T-cell (primary cell): ENCODE data around the gene OSBPL10. TPM values are rescaled to one million over a fixed set of nuclear protein-coding genes. Genes with fewer than 3 reads are reported as not detected.

Source experiments
- ATAC-seq, 4 experiments: fragments of 200-7000 bp in 3 of 4; fragments of 150-1000 bp in 1 of 4; cut with Tn5 transposase; replicated peaks in 1 of 4; 1 replicate in 3 of 4; 2 replicates in 1 of 4; pipeline ENCODE4 v1.10.0; 2021; ENCODE audit warnings: moderate library complexity in 3 of 4, mild to moderate bottlenecking in 2 of 4, moderate number of reproducible peaks in 1 of 4
- CTCF ChIA-PET, 2 donors: fragments of 300-600 bp; sonication (Branson Sonifier 250); formaldehyde crosslinking; loops; one replicate each; lab custom pipeline; 2022; ENCODE audit warnings: antibody characterized with exemption in 2 of 2; lab: Charles Lee
- POLR2A ChIA-PET, 2 donors: fragments of 300-600 bp; sonication (Branson Sonifier 250); formaldehyde crosslinking; loops; one replicate each; lab custom pipeline; 2022; ENCODE audit warnings: antibody characterized with exemption in 2 of 2; lab: Charles Lee
- DNase-seq, 35 experiments: peaks; one replicate each; pipeline versions ENCODE4 v3.0.0 to v3.0.0-alpha.2; 2013 to 2023
- H3K27ac ChIP-seq: one replicate; pipeline ENCODE4 v1.5.1; 2013; ENCODE audit warnings: low read length
- H3K27me3 ChIP-seq, 2 experiments: replicated peaks in 1 of 2; 1 replicate in 1 of 2; 2 replicates in 1 of 2; pipeline versions ENCODE4 v1.6.1 to v1.7.0; 2013; ENCODE audit warnings: low read length in 1 of 2, mixed read lengths in 1 of 2; ENCODE audit not compliant: control insufficient read depth in 2 of 2, insufficient read depth in 2 of 2; ENCODE audit errors: extremely low read depth in 1 of 2
- H3K36me3 ChIP-seq, 2 donors: 1 replicate in 1 of 2; 2 replicates in 1 of 2; pipeline versions ENCODE4 v1.6.1 to v1.7.0; 2013; ENCODE audit warnings: low read length in 1 of 2; ENCODE audit not compliant: control insufficient read depth in 2 of 2, insufficient read depth in 1 of 2; ENCODE audit errors: extremely low read depth in 1 of 2
- H3K4me1 ChIP-seq, 2 experiments: 1 replicate in 1 of 2; 2 replicates in 1 of 2; pipeline versions ENCODE4 v1.6.1 to v1.7.0; 2013; ENCODE audit warnings: low read length in 2 of 2, mixed read lengths in 1 of 2; ENCODE audit not compliant: insufficient read depth in 2 of 2, control insufficient read depth in 1 of 2; ENCODE audit errors: extremely low read depth in 1 of 2
- H3K4me3 ChIP-seq, 2 donors: 1 replicate in 1 of 2; 2 replicates in 1 of 2; pipeline versions ENCODE4 v1.5.1 to v1.7.0; 2013; ENCODE audit warnings: mild to moderate bottlenecking in 2 of 2, low read length in 1 of 2, moderate library complexity in 1 of 2; ENCODE audit not compliant: control insufficient read depth in 1 of 2; ENCODE audit errors: extremely low read depth in 1 of 2
- H3K9me3 ChIP-seq: 2 replicates; pipeline ENCODE4 v1.7.0; 2013
- H3K27ac Mint-ChIP-seq, 2 donors: one replicate each; pipeline ENCODE4 v1.8.0; 2020 to 2021; ENCODE audit warnings: mild to moderate bottlenecking in 2 of 2, mixed read lengths in 2 of 2
- H3K27me3 Mint-ChIP-seq, 2 donors: one replicate each; pipeline ENCODE4 v1.8.0; 2021 to 2022; ENCODE audit warnings: mixed read lengths in 2 of 2
- H3K36me3 Mint-ChIP-seq: one replicate; pipeline ENCODE4 v1.8.0; 2021; ENCODE audit warnings: mixed read lengths
- H3K4me1 Mint-ChIP-seq, 3 donors: one replicate each; pipeline ENCODE4 v1.8.0; 2020 to 2022; ENCODE audit warnings: mixed read lengths in 3 of 3, mild to moderate bottlenecking in 1 of 3
- H3K4me3 Mint-ChIP-seq, 3 donors: one replicate each; pipeline ENCODE4 v1.8.0; 2020 to 2022; ENCODE audit warnings: mild to moderate bottlenecking in 3 of 3, mixed read lengths in 3 of 3, moderate library complexity in 3 of 3
- H3K9me3 Mint-ChIP-seq, 3 donors: one replicate each; pipeline ENCODE4 v1.8.0; 2020 to 2022; ENCODE audit warnings: mixed read lengths in 3 of 3
- WGBS: methylation state at CpG from one replicate; pipeline ENCODE4 v1.1.5; 2013; ENCODE audit warnings: missing lambda C conversion rate; ENCODE audit not compliant: insufficient coverage; 5-methylcytosine and 5-hydroxymethylcytosine counted together
- total RNA-seq, 35 experiments: library from RNA in 6 of 35; stranded (reverse) in 6 of 35; fragments of 120-200 nt in 1 of 35; gene quantifications; one replicate each; pipeline versions ENCODE4 v1.2.1 to v1.2.4 and lab custom pipeline; 2013 to 2026

Gene OSBPL10
- total RNA-seq, 5 donors from 2014 or later (not counting 1 experiment from before 2014, with no cell fraction given) = 0.77 to 10.4 (median 2.1) TPM

GRCh38 chr3:31765871-31766270, 215.2 kb downstream of the OSBPL10 start:
- Histone ChIP-seq H3K36me3 (no peaks in the 10 kb centered on the region), H3K9me3 (no peaks in the 10 kb centered on the region), H3K27ac (no peak overlapping the region), H3K4me1 (no peaks in the 10 kb centered on the region), H3K27me3 (no peaks in the 10 kb centered on the region), H3K4me3 (no peak overlapping the region)
- no peaks in the 10 kb centered on the region for H3K9me3 Mint-ChIP-seq
- CTCF ChIA-PET = interaction anchor here in 1 of 2 donors (0.6 to 2.1 kb wide), 3 partner anchors 129 to 995 kb away, joined by 3 to 10 read pairs (median 3); no protein-coding TSS in a partner anchor
- ATAC-seq (no peak), DNase-seq (no peak)
- H3K4me3 Mint-ChIP-seq = no peak overlapping the region
- POLR2A ChIA-PET = no interaction called here
- no peaks in the 10 kb centered on the region for H3K36me3 Mint-ChIP-seq
- H3K27ac Mint-ChIP-seq = no peak overlapping the region
- peaks cover 0 to 2% of the 10 kb centered on the region in 2 donors for H3K27me3 Mint-ChIP-seq
- no CpG with 5 or more reads among the region's 4 CpGs for whole genome bisulfite sequencing
- H3K4me1 Mint-ChIP-seq = peaks cover 2 to 5% (median 2%) of the 10 kb centered on the region in 3 donors

- CTCF ChIA-PET = interaction anchor here in 1 of 2 donors (0.8 kb wide), 1 partner anchor 20 kb away, joined by 3 read pairs; no protein-coding TSS in a partner anchor
- no peaks in the 10 kb centered on the region for H3K27me3 Mint-ChIP-seq
- DNase-seq (no peak), ATAC-seq (no peak)
- Histone ChIP-seq H3K9me3 (no peaks in the 10 kb centered on the region), H3K27me3 (no peaks in the 10 kb centered on the region), H3K4me3 (no peak overlapping the region), H3K36me3 (no peaks in the 10 kb centered on the region), H3K4me1 (no peaks in the 10 kb centered on the region), H3K27ac (no peak overlapping the region)
- no peaks in the 10 kb centered on the region for H3K36me3 Mint-ChIP-seq
- H3K9me3 Mint-ChIP-seq = no peaks in the 10 kb centered on the region
- no peak overlapping the region for H3K27ac Mint-ChIP-seq
- H3K4me1 Mint-ChIP-seq = peaks cover 0 to 2% (median under 1%) of the 10 kb centered on the region in 3 donors
- H3K4me3 Mint-ChIP-seq = no peak overlapping the region
- WGBS = 60% methylated on average over 1 of the region's 3 CpGs
- POLR2A ChIA-PET = no interaction called here
Observed at GRCh38 chr3:31763731-31764130, 217.3 kb downstream of the OSBPL10 start.

- Mint-ChIP-seq H3K36me3 (no peaks in the 10 kb centered on the region), H3K27me3 (no peaks in the 10 kb centered on the region), H3K9me3 (no peaks in the 10 kb centered on the region), H3K4me1 (no peaks in the 10 kb centered on the region), H3K27ac (no peak overlapping the region), H3K4me3 (no peak overlapping the region)
- Histone ChIP-seq H3K27me3 (no peaks in the 10 kb centered on the region), H3K4me1 (no peaks in the 10 kb centered on the region), H3K36me3 (no peaks in the 10 kb centered on the region), H3K4me3 (no peak overlapping the region), H3K9me3 (no peaks in the 10 kb centered on the region), H3K27ac (no peak overlapping the region)
- ChIA-PET CTCF (interaction anchor here in 1 of 2 donors (0.5 to 0.8 kb wide), 2 partner anchors 20 to 23 kb away, joined by 3 read pairs; no protein-coding TSS in a partner anchor), POLR2A (no interaction called here)
- DNase-seq (no peak), ATAC-seq (no peak)
- no CpG with 5 or more reads among the region's 5 CpGs for WGBS
Observed at GRCh38 chr3:31762888-31763351, 218.1 kb downstream of the OSBPL10 start.

GRCh38 chr3:31762097-31762764, 218.8 kb downstream of the OSBPL10 start:
- H3K27me3 Mint-ChIP-seq = no peaks in the 10 kb centered on the region
- H3K9me3 Mint-ChIP-seq = no peaks in the 10 kb centered on the region
- H3K27ac ChIP-seq = no peak overlapping the region
- POLR2A ChIA-PET = no interaction called here
- no peak overlapping the region for H3K4me3 ChIP-seq
- ATAC-seq (no peak), DNase-seq (no peak)
- H3K27ac Mint-ChIP-seq = no peak overlapping the region
- no peaks in the 10 kb centered on the region for H3K27me3 ChIP-seq
- H3K4me1 Mint-ChIP-seq = no peaks in the 10 kb centered on the region
- CTCF ChIA-PET = interaction anchor here in 1 of 2 donors (0.5 to 0.6 kb wide), 2 partner anchors 22 to 382 kb away, joined by 3 read pairs; no protein-coding TSS in a partner anchor
- H3K9me3 ChIP-seq = no peaks in the 10 kb centered on the region
- H3K36me3 Mint-ChIP-seq = no peaks in the 10 kb centered on the region
- 56% methylated on average over 5 of the region's 5 CpGs for WGBS
- H3K36me3 ChIP-seq = no peaks in the 10 kb centered on the region
- no peaks in the 10 kb centered on the region for H3K4me1 ChIP-seq
- H3K4me3 Mint-ChIP-seq = no peak overlapping the region

- WGBS = 100% methylated on average over 1 of the region's 6 CpGs
Observed at GRCh38 chr3:31760654-31761053, 220.4 kb downstream of the OSBPL10 start.

GRCh38 chr3:31758322-31758965, 222.6 kb downstream of the OSBPL10 start:
- 80% methylated on average over 1 of the region's 5 CpGs for WGBS
- peaks cover 16 to 23% (median 20%) of the 10 kb centered on the region in 3 donors for H3K4me1 Mint-ChIP-seq
- ChIA-PET CTCF (no interaction called here), POLR2A (no interaction called here)
- Histone ChIP-seq H3K27me3 (no peaks in the 10 kb centered on the region), H3K4me1 (no peaks in the 10 kb centered on the region), H3K27ac (no peak overlapping the region), H3K9me3 (no peaks in the 10 kb centered on the region), H3K36me3 (no peaks in the 10 kb centered on the region), H3K4me3 (no peak overlapping the region)
- H3K4me3 Mint-ChIP-seq = no peak overlapping the region
- H3K36me3 Mint-ChIP-seq = no peaks in the 10 kb centered on the region
- H3K27me3 Mint-ChIP-seq = no peaks in the 10 kb centered on the region
- ATAC-seq (no peak), DNase-seq (no peak)
- no peaks in the 10 kb centered on the region for H3K9me3 Mint-ChIP-seq
- H3K27ac Mint-ChIP-seq = no peak overlapping the region

More at GRCh38 chr3:31760654-31761053, 220.4 kb downstream of the OSBPL10 start:
- H3K36me3 ChIP-seq = no peaks in the 10 kb centered on the region
- peaks cover 7 to 12% (median 10%) of the 10 kb centered on the region in 3 donors for H3K4me1 Mint-ChIP-seq
- ChIA-PET CTCF (interaction anchor here in 1 of 2 donors (0.6 kb wide), 1 partner anchor 9 kb away, joined by 3 read pairs; no protein-coding TSS in a partner anchor), POLR2A (no interaction called here)
- no peaks in the 10 kb centered on the region for H3K9me3 ChIP-seq
- no peak for DNase-seq
- no peak overlapping the region for H3K4me3 Mint-ChIP-seq
- H3K9me3 Mint-ChIP-seq = no peaks in the 10 kb centered on the region
- H3K27ac ChIP-seq = no peak overlapping the region
- no peaks in the 10 kb centered on the region for H3K27me3 ChIP-seq
- no peak overlapping the region for H3K4me3 ChIP-seq
- H3K4me1 ChIP-seq = no peaks in the 10 kb centered on the region
- no peak for ATAC-seq
- no peaks in the 10 kb centered on the region for H3K36me3 Mint-ChIP-seq
- no peaks in the 10 kb centered on the region for H3K27me3 Mint-ChIP-seq
- H3K27ac Mint-ChIP-seq = no peak overlapping the region
